Skeletal muscle tissue (tissue), 5 donors: ENCODE measurements around the gene ATP8B4. TPM values are rescaled to one million over a fixed set of nuclear protein-coding genes. Genes with fewer than 3 reads are reported as not detected.

Experiments
- H3K27ac ChIP-seq: one replicate; pipeline ENCODE4 v1.7.0; 2013; ENCODE audit warnings: mild to moderate bottlenecking, low read depth, low read length, inconsistent platforms
- H3K27me3 ChIP-seq, 3 donors: one replicate each; pipeline ENCODE4 v1.7.0; 2013; ENCODE audit warnings: low read length in 3 of 3; ENCODE audit not compliant: control insufficient read depth in 3 of 3, insufficient read depth in 3 of 3
- H3K36me3 ChIP-seq, 3 donors: one replicate each; pipeline ENCODE4 v1.7.0; 2013; ENCODE audit warnings: low read length in 3 of 3; ENCODE audit not compliant: control insufficient read depth in 3 of 3, insufficient read depth in 3 of 3
- H3K4me1 ChIP-seq, 3 donors: one replicate each; pipeline ENCODE4 v1.7.0; 2013; ENCODE audit warnings: low read length in 3 of 3, mild to moderate bottlenecking in 3 of 3; ENCODE audit not compliant: control insufficient read depth in 3 of 3, insufficient read depth in 3 of 3
- H3K4me3 ChIP-seq, 3 donors: one replicate each; pipeline ENCODE4 v1.7.0; 2013; ENCODE audit warnings: low read length in 3 of 3
- H3K9ac ChIP-seq, 3 donors: one replicate each; pipeline ENCODE4 v1.7.0; 2013; ENCODE audit warnings: low read length in 3 of 3, mild to moderate bottlenecking in 3 of 3, moderate library complexity in 2 of 3, low read depth in 1 of 3
- H3K9me3 ChIP-seq, 3 donors: one replicate each; pipeline ENCODE4 v1.7.0; 2013; ENCODE audit warnings: low read length in 3 of 3; ENCODE audit not compliant: control insufficient read depth in 3 of 3
- small RNA-seq: library from RNA; depleted of rRNA; stranded (forward); fragments of <200 nt; gene quantifications from one replicate; pipeline ENCODE3, GENCODE V24; 2014
- total RNA-seq: library from RNA; depleted of rRNA; stranded (reverse); fragments of >200 nt; gene quantifications from one replicate; pipeline ENCODE4 v1.2.3, GENCODE V29; 2014
- donor health status: Osteomylitis.

The ATP8B4 gene
- total RNA-seq, 1 donor from 2014 or later: 15.1 TPM

DNA sequence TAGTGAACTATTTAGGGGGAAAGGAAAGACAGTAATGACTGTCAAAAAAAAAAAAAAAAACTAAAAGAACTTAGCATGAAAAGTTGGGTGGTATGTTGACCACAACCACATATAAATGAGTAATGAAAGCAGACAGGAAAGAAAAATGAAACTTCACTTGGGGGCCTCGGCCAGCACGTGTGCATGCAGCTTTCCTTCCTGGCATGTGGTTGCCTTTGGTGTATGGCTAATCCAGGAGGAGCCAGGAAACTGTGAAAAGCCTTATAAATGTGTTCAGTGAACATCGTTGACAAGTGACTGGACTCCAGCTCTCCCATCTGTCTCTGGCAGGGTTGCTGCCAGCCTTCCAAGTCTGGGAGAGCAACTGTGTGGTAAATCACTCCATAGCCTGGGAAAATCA lies 303.1 kb downstream of the ATP8B4 start:
- Histone ChIP-seq H3K4me3 (no peak overlapping the region), H3K27ac (no peak overlapping the region), H3K4me1 (peaks cover 0 to 2% (median 0%) of the 10 kb centered on the region in 3 donors), H3K9ac (no peak overlapping the region), H3K36me3 (no peaks in the 10 kb centered on the region), H3K9me3 (peaks cover 0 to 2% (median 0%) of the 10 kb centered on the region in 3 donors), H3K27me3 (no peaks in the 10 kb centered on the region)

GRCh38 chr15:49815526-49815925 lies 303.5 kb downstream of the ATP8B4 start:
- peaks cover 0 to 2% (median 0%) of the 10 kb centered on the region in 3 donors for H3K4me1 ChIP-seq
- H3K27me3 ChIP-seq: no peaks in the 10 kb centered on the region
- H3K9me3 ChIP-seq: peaks cover 0 to 2% (median 0%) of the 10 kb centered on the region in 3 donors
- H3K27ac ChIP-seq: no peak overlapping the region
- H3K36me3 ChIP-seq: no peaks in the 10 kb centered on the region
- H3K4me3 ChIP-seq: no peak overlapping the region
- H3K9ac ChIP-seq: no peak overlapping the region

DNA sequence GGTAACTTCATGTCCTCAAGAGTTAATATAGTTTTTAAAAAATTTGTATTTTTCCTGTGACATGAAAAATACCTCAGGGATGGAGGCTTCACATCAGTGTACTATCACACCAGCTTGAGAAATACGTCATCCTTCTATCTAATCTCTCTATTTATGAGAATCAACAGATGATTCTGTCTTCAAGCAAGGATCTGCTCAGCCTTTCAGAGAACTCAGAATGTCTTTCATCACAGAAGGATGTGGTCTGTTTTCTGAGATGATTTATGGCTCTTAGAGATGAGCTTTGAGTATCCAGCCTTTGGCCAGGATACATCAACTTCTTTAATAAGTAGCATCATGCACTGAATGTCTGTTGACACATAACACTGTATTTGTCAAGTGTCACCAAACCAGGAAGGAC lies 304.3 kb downstream of the ATP8B4 start:
- Histone ChIP-seq H3K36me3 (no peaks in the 10 kb centered on the region), H3K27ac (no peak overlapping the region), H3K9me3 (peaks cover 0 to 2% (median 0%) of the 10 kb centered on the region in 3 donors), H3K4me1 (peaks cover 0 to 6% (median 2%) of the 10 kb centered on the region in 3 donors), H3K9ac (no peak overlapping the region), H3K4me3 (no peak overlapping the region), H3K27me3 (no peaks in the 10 kb centered on the region)

DNA sequence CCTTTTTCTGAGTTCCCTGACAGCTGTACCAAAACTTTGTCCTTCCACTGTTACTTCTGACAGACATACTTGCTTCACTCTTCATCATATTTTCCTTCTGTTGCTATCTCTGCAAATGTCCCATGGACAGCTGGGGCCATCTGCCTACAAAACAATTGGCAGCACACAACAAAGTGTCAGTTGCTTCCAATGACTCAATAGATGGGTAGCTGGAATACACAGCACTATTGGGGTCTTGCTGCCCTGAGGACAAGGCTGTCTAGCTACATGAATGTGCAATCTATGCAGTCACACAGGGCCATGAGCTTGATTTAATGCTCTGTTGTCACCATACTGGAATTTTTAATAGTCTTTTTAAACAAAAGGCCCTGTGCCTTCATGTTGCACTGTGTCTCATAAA lies 305.4 kb downstream of the ATP8B4 start:
- no peaks in the 10 kb centered on the region for H3K27me3 ChIP-seq
- no peak overlapping the region for H3K27ac ChIP-seq
- peaks cover 0 to 8% (median 2%) of the 10 kb centered on the region in 3 donors for H3K4me1 ChIP-seq
- no peaks in the 10 kb centered on the region for H3K36me3 ChIP-seq
- H3K9ac ChIP-seq: no peak overlapping the region
- no peak overlapping the region for H3K4me3 ChIP-seq
- peaks cover 0 to under 1% (median 0%) of the 10 kb centered on the region in 3 donors for H3K9me3 ChIP-seq

DNA sequence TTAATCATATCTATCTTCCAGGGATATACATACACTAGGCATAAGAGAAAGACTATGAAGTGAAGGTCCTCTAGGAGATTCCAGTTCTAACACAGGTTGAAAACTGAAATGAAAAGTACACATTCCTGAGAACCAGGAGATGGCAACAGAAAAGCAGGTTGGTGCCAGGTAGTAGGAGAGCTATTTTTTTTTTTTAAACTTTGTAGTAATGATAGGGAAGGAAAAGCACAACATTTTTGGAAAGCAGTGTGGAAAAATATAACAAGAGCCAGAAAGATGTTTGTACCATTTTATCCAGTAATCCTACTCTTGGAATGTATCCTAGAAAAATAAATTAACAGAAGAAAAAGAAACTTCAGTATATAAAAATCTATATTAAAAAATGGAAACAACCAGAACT lies 308.3 kb downstream of the ATP8B4 start:
- Histone ChIP-seq H3K36me3 (no peaks in the 10 kb centered on the region), H3K4me1 (peaks cover 0 to 8% (median 0%) of the 10 kb centered on the region in 3 donors), H3K9me3 (no peaks in the 10 kb centered on the region)

GRCh38 chr15:49809894-49810609 lies 309.0 kb downstream of the ATP8B4 start:
- Histone ChIP-seq H3K9ac (no peak overlapping the region), H3K27ac (peak overlapping the region; percentile 36), H3K36me3 (no peaks in the 10 kb centered on the region), H3K9me3 (no peaks in the 10 kb centered on the region), H3K4me3 (no peak overlapping the region), H3K4me1 (peaks cover 0 to 8% (median 0%) of the 10 kb centered on the region in 3 donors), H3K27me3 (no peaks in the 10 kb centered on the region)

More for the DNA sequence above, 308.3 kb downstream of the ATP8B4 start:
- H3K27ac ChIP-seq: peak overlapping the region; percentile 36
- H3K4me3 ChIP-seq: no peak overlapping the region
- H3K9ac ChIP-seq: no peak overlapping the region
- no peaks in the 10 kb centered on the region for H3K27me3 ChIP-seq

GRCh38 chr15:49808341-49808740 lies 310.7 kb downstream of the ATP8B4 start:
- Histone ChIP-seq H3K36me3 (no peaks in the 10 kb centered on the region), H3K4me3 (no peak overlapping the region), H3K27ac (no peak overlapping the region), H3K9ac (no peak overlapping the region), H3K4me1 (peaks cover 0 to 8% (median 0%) of the 10 kb centered on the region in 3 donors), H3K27me3 (no peaks in the 10 kb centered on the region), H3K9me3 (no peaks in the 10 kb centered on the region)

Small RNAs within 50 kb of the gene (small RNA-seq; reads per million reads assigned to genes)
- gene RNA5SP394: 0.44 reads per million, percentile 55 among the genes with 10 or more reads in this experiment

Other genes with a start within 250 kb of the ATP8B4 start
- under 0.01 TPM for gene SLC27A2, start 63.0 kb upstream of the ATP8B4 start, total RNA-seq
- 2.1 TPM for gene HDC, start 146.5 kb upstream of the ATP8B4 start, total RNA-seq
- gene GABPB1, start 236.0 kb upstream of the ATP8B4 start, total RNA-seq: 28.2 TPM